GM12801 (cell line): Measurements from ENCODE around the gene OSBPL10.

ENCODE experiments used
- CTCF ChIP-seq: IDR thresholded peaks from one replicate; pipeline ENCODE4 v1.5.1; 2011; ENCODE audit warnings: control low read depth; ENCODE audit not compliant: insufficient read length; ENCODE audit errors: extremely low read depth

Gene OSBPL10

GRCh38 chr3:31793821-31794220 lies 187.2 kb downstream of the OSBPL10 start:
- TF ChIP-seq CTCF: no peak

GRCh38 chr3:31791090-31791430 lies 190.0 kb downstream of the OSBPL10 start:
- TF ChIP-seq CTCF: no peak

- no peak for TF ChIP-seq CTCF
These were observed 190.6 kb downstream of the OSBPL10 start for GRCh38 chr3:31790193-31791089.

- no peak for TF ChIP-seq CTCF
These were observed 191.6 kb downstream of the OSBPL10 start for GRCh38 chr3:31789429-31789828.

GRCh38 chr3:31785734-31786133 lies 195.3 kb downstream of the OSBPL10 start:
- no peak for TF ChIP-seq CTCF

- TF ChIP-seq CTCF: no peak
These were observed 195.8 kb downstream of the OSBPL10 start for GRCh38 chr3:31785286-31785685.

GRCh38 chr3:31779514-31779913 lies 201.5 kb downstream of the OSBPL10 start:
- no peak for TF ChIP-seq CTCF

- TF ChIP-seq CTCF: no peak
These were observed 203.2 kb downstream of the OSBPL10 start for GRCh38 chr3:31777887-31778286.
